GM12873 (cell line): ENCODE measurements around the gene LPIN1.

Source experiments
- CTCF ChIP-seq: IDR thresholded peaks from 2 replicates; pipeline ENCODE4 v1.5.1; 2012; ENCODE audit warnings: low read depth, mild to moderate bottlenecking, moderate library complexity, low read length, control low read depth; ENCODE audit not compliant: insufficient read depth; ENCODE audit errors: missing control alignments

LPIN1 gene

GRCh38 chr2:11754700-11755015 is 8.2 kb downstream of the LPIN1 start:
- no peak for TF ChIP-seq CTCF

- no peak for TF ChIP-seq CTCF
Measured at GRCh38 chr2:11757101-11757500, 10.7 kb downstream of the LPIN1 start.

- no peak for TF ChIP-seq CTCF
Measured at GRCh38 chr2:11758187-11758586, 11.8 kb downstream of the LPIN1 start.

- TF ChIP-seq CTCF = no peak
Measured at GRCh38 chr2:11758647-11759046, 12.2 kb downstream of the LPIN1 start.

- TF ChIP-seq CTCF = no peak
Measured at GRCh38 chr2:11761259-11761658, 14.8 kb downstream of the LPIN1 start.

GRCh38 chr2:11762031-11762430 is 15.6 kb downstream of the LPIN1 start:
- no peak for TF ChIP-seq CTCF

- no peak for TF ChIP-seq CTCF
Measured at GRCh38 chr2:11762799-11763461, 16.5 kb downstream of the LPIN1 start.
